DND-41 (cell line): ENCODE data around the gene RALA.

ENCODE experiments used
- CTCF ChIP-seq: IDR thresholded peaks from 2 replicates; pipeline ENCODE4 v1.5.1; 2012; ENCODE audit warnings: borderline replicate concordance, low read length, moderate library complexity, mild to moderate bottlenecking; ENCODE audit not compliant: poor library complexity, severe bottlenecking; ENCODE audit errors: extremely low read depth
- EZH2 ChIP-seq: IDR thresholded peaks from 3 replicates; pipeline ENCODE4 v1.6.1; 2012; ENCODE audit warnings: borderline replicate concordance, low read depth, mild to moderate bottlenecking, moderate library complexity, low read length, inconsistent platforms; ENCODE audit not compliant: severe bottlenecking

GRCh38 chr7:39673868-39674267 lies 50.5 kb downstream of the RALA start:
- TF ChIP-seq CTCF, result no peak
- no peak for TF ChIP-seq EZH2
